ENCODE data around the gene LRRC53.

The LRRC53 gene

GRCh38 chr1:74434321-74434720, 78.1 kb downstream of the LRRC53 start:
- DNase-seq = no peak

- no peak for DNase-seq
Measured at GRCh38 chr1:74432325-74432724, 80.1 kb downstream of the LRRC53 start.

- no peak for DNase-seq
Measured at GRCh38 chr1:74431531-74431930, 80.9 kb downstream of the LRRC53 start.

- DNase-seq = no peak
Measured at GRCh38 chr1:74430342-74430934, 82.0 kb downstream of the LRRC53 start.

GRCh38 chr1:74429580-74429979, 82.8 kb downstream of the LRRC53 start:
- no peak for DNase-seq

- peak; percentile 65 for DNase-seq
Measured at GRCh38 chr1:74427681-74428080, 84.7 kb downstream of the LRRC53 start.

- DNase-seq = no peak
Measured at GRCh38 chr1:74426208-74426937, 86.0 kb downstream of the LRRC53 start.

GRCh38 chr1:74425676-74426075, 86.7 kb downstream of the LRRC53 start:
- DNase-seq = peak; percentile 53

GRCh38 chr1:74423471-74423870, 88.9 kb downstream of the LRRC53 start:
- no peak for DNase-seq

GRCh38 chr1:74422421-74423292, 89.8 kb downstream of the LRRC53 start:
- DNase-seq = no peak

GRCh38 chr1:74420467-74420866, 91.9 kb downstream of the LRRC53 start:
- DNase-seq = no peak

Measured in fibroblast of skin of back (primary cell).